SK-N-SH (cell line): ENCODE data around the gene MYLIP. TPM values are rescaled to one million over a fixed set of nuclear protein-coding genes. Genes with fewer than 3 reads are reported as not detected.

ENCODE experiments used
- CTCF ChIA-PET: fragments of 300-600, 350-600 bp; formaldehyde crosslinking; extraction: SDS; loops from one replicate; lab custom pipeline; 2021; lab: Yijun Ruan, JAX
- POLR2A ChIA-PET: fragments of 350-600 bp; sonication (Branson Sonifier 250); formaldehyde crosslinking; extraction: SDS; loops from one replicate; lab custom pipeline; 2020; ENCODE audit warnings: antibody characterized with exemption, inconsistent platforms; lab: Yijun Ruan, JAX
- DNase-seq: peaks from one replicate; pipeline ENCODE4 v3.0.0; 2012
- H2AFZ ChIP-seq: fragments of 200-600 bp; sonication (generic); 2 replicates; pipeline ENCODE4 v1.8.1; 2016; ENCODE audit warnings: antibody characterized with exemption, mild to moderate bottlenecking, low read depth
- H3F3A ChIP-seq: fragments of 200-600 bp; sonication (generic); replicated peaks from 2 replicates; pipeline ENCODE3; 2016; ENCODE audit warnings: antibody characterized with exemption, mild to moderate bottlenecking; ENCODE audit not compliant: insufficient read depth
- H3K27ac ChIP-seq, 2 experiments: fragments of 200-500 bp in 1 of 2; fragments of 200-600 bp in 1 of 2; sonication (Bioruptor generic) in 1 of 2; sonication (generic), shearing (Covaris generic) in 1 of 2; 2 replicates each; pipeline versions ENCODE4 v1.5.1 to v1.6.1; 2014 to 2016; ENCODE audit warnings: low read depth in 2 of 2, inconsistent platforms in 1 of 2, low read length in 1 of 2, mild to moderate bottlenecking in 1 of 2, mixed read lengths in 1 of 2
- H3K27me3 ChIP-seq: fragments of 200-600 bp; sonication (generic), shearing (Covaris generic); 2 replicates; pipeline ENCODE4 v1.6.1; 2016; ENCODE audit warnings: mixed run types; ENCODE audit not compliant: insufficient read depth
- H3K36me3 ChIP-seq, 2 experiments: fragments of 200-500 bp in 1 of 2; fragments of 200-600 bp in 1 of 2; sonication (Bioruptor generic) in 1 of 2; sonication (generic) in 1 of 2; replicated peaks in 1 of 2; 2 replicates each; pipeline versions ENCODE3 to v1.5.1; 2014 to 2016; ENCODE audit warnings: low read length in 1 of 2, mild to moderate bottlenecking in 1 of 2; ENCODE audit not compliant: insufficient read depth in 2 of 2, control insufficient read depth in 1 of 2
- H3K4me1 ChIP-seq, 2 experiments: fragments of 200-500 bp in 1 of 2; fragments of 200-600 bp in 1 of 2; sonication (Bioruptor generic) in 1 of 2; sonication (generic), shearing (Covaris generic) in 1 of 2; 2 replicates each; pipeline versions ENCODE4 v1.5.1 to v1.6.1; 2014 to 2016; ENCODE audit warnings: low read depth in 1 of 2, low read length in 1 of 2, mixed run types in 1 of 2; ENCODE audit not compliant: insufficient read depth in 2 of 2, control insufficient read depth in 1 of 2
- H3K4me2 ChIP-seq: fragments of 200-600 bp; sonication (generic), shearing (Covaris generic); 2 replicates; pipeline ENCODE4 v1.6.1; 2017; ENCODE audit warnings: mixed run types
- H3K4me3 ChIP-seq, 2 experiments: fragments of 200-500 bp in 1 of 2; fragments of 200-600 bp in 1 of 2; sonication (Bioruptor generic) in 1 of 2; sonication (generic), shearing (Covaris generic) in 1 of 2; 2 replicates each; pipeline versions ENCODE4 v1.5.1 to v1.8.1; 2014 to 2016; ENCODE audit warnings: low read depth in 2 of 2, inconsistent platforms in 1 of 2, low read length in 1 of 2, mild to moderate bottlenecking in 1 of 2, mixed read lengths in 1 of 2, moderate library complexity in 1 of 2
- H3K79me2 ChIP-seq: fragments of 200-600 bp; sonication (generic); 2 replicates; pipeline ENCODE4 v1.8.1; 2017; ENCODE audit warnings: mild to moderate bottlenecking; ENCODE audit not compliant: insufficient read depth
- H3K9ac ChIP-seq: fragments of 200-600 bp; sonication (generic); 2 replicates; pipeline ENCODE4 v1.6.1; 2017; ENCODE audit warnings: mixed run types
- H3K9me2 ChIP-seq: fragments of 200-600 bp; sonication (generic); 2 replicates; pipeline ENCODE4 v1.6.1; 2017; ENCODE audit warnings: mixed run types
- H3K9me3 ChIP-seq: fragments of 200-600 bp; sonication (generic); 2 replicates; pipeline ENCODE4 v1.6.1; 2017; ENCODE audit warnings: mixed run types, mild to moderate bottlenecking, moderate library complexity
- H4K20me1 ChIP-seq: fragments of 200-600 bp; sonication (generic); 2 replicates; pipeline ENCODE4 v1.6.1; 2017; ENCODE audit warnings: mild to moderate bottlenecking, mixed run types; ENCODE audit not compliant: insufficient read depth
- CHD2 ChIP-seq: fragments of 150-350 bp; IDR thresholded peaks from 2 replicates; pipeline ENCODE4 v1.6.1; 2018; ENCODE audit warnings: low read length; ENCODE audit not compliant: partially characterized antibody
- EP300 ChIP-seq, 2 experiments: IDR thresholded peaks; 2 replicates each; pipeline versions ENCODE4 v1.4.0 to v1.6.1; 2012; ENCODE audit warnings: borderline replicate concordance in 1 of 2, low read depth in 1 of 2, low read length in 1 of 2
- EZH2phosphoT487 ChIP-seq: fragments of 200-600 bp; sonication (generic); IDR thresholded peaks from 2 replicates; pipeline ENCODE4 v1.6.1; 2017; ENCODE audit warnings: low read depth, mixed run types, mild to moderate bottlenecking, antibody characterized with exemption, moderate library complexity, borderline replicate concordance
- FOSL2 ChIP-seq: IDR thresholded peaks from 2 replicates; pipeline ENCODE4 v1.4.0; 2012; ENCODE audit warnings: low read depth, mild to moderate bottlenecking, moderate library complexity, borderline replicate concordance
- FOXJ3 ChIP-seq: sonication (generic); formaldehyde crosslinking; IDR thresholded peaks from 2 replicates; pipeline ENCODE4 v1.5.1; 2020; ENCODE audit warnings: mild to moderate bottlenecking, missing genetic modification reagents
- FOXM1 ChIP-seq: IDR thresholded peaks from 2 replicates; pipeline ENCODE4 v1.4.0; 2012; ENCODE audit warnings: low read depth, mild to moderate bottlenecking
- GABPA ChIP-seq: IDR thresholded peaks from 2 replicates; pipeline ENCODE4 v1.4.0; 2012; ENCODE audit warnings: low read depth, mild to moderate bottlenecking
- IRF3 ChIP-seq: fragments of 150-350 bp; IDR thresholded peaks from 2 replicates; pipeline ENCODE4 v1.6.1; 2016; ENCODE audit warnings: mild to moderate bottlenecking, low read depth, low read length
- JUND ChIP-seq: IDR thresholded peaks from 2 replicates; pipeline ENCODE4 v1.4.0; 2012
- MEF2A ChIP-seq: IDR thresholded peaks from 2 replicates; pipeline ENCODE4 v1.4.0; 2012; ENCODE audit warnings: low read depth, borderline replicate concordance
- MXI1 ChIP-seq: IDR thresholded peaks from 2 replicates; pipeline ENCODE4 v1.6.1; 2012; ENCODE audit warnings: mild to moderate bottlenecking, low read depth, low read length, improper control_type of control experiment
- NFIC ChIP-seq: IDR thresholded peaks from 2 replicates; pipeline ENCODE4 v1.4.0; 2012; ENCODE audit warnings: borderline replicate concordance
- NRF1 ChIP-seq: IDR thresholded peaks from 2 replicates; pipeline ENCODE4 v1.6.1; 2012; ENCODE audit warnings: low read depth, mild to moderate bottlenecking, low read length
- PBX3 ChIP-seq: IDR thresholded peaks from 2 replicates; pipeline ENCODE4; 2012
- RAD21 ChIP-seq: IDR thresholded peaks from 2 replicates; pipeline ENCODE4 v1.6.1; 2012; ENCODE audit warnings: mild to moderate bottlenecking, low read length
- REST ChIP-seq: IDR thresholded peaks from 2 replicates; pipeline ENCODE4 v1.6.1; 2012; ENCODE audit warnings: mild to moderate bottlenecking, low read depth, low read length, moderate library complexity
- TAF1 ChIP-seq: IDR thresholded peaks from 2 replicates; pipeline ENCODE4 v1.6.1; 2012; ENCODE audit warnings: low read depth, mild to moderate bottlenecking, low read length, moderate library complexity, borderline replicate concordance
- TCF12 ChIP-seq: IDR thresholded peaks from 2 replicates; pipeline ENCODE4 v1.4.0; 2012
- TEAD4 ChIP-seq: IDR thresholded peaks from 2 replicates; pipeline ENCODE4 v1.4.0; 2012; ENCODE audit warnings: mild to moderate bottlenecking, borderline replicate concordance; ENCODE audit not compliant: insufficient read depth
- ZBTB33 ChIP-seq: IDR thresholded peaks from 2 replicates; pipeline ENCODE4 v1.4.0; 2012; ENCODE audit warnings: low read depth, borderline replicate concordance
- WGBS: methylation state at CpG from one replicate; pipeline ENCODE4 v1.1.6; 2017; ENCODE audit warnings: low lambda C conversion rate; 5-methylcytosine and 5-hydroxymethylcytosine counted together
- polyA plus RNA-seq, 3 experiments: library from polyadenylated mRNA; depleted of rRNA; stranded (reverse); fragments of >200 nt; gene quantifications; 2 replicates each; pipeline ENCODE4 v1.2.3, GENCODE V29; 2012

Gene MYLIP
- polyA plus RNA-seq, 1 of the 3 experiments (the other 2 are of a cell fraction): 3.1 TPM

GRCh38 chr6:16079354-16079753 is 49.5 kb upstream of the MYLIP start:
- Histone ChIP-seq H3K9ac (no peak overlapping the region), H3F3A (no peaks in the 10 kb centered on the region), H3K79me2 (no peaks in the 10 kb centered on the region), H3K4me2 (no peak overlapping the region)
- DNase-seq: no peak
- TF ChIP-seq CHD2 (no peak), RAD21 (no peak), EZH2phosphoT487 (no peak), EP300 (IDR thresholded peaks at IDR 0.05; ENCODE audit: borderline replicate concordance in 1 of 2, low read depth in 1 of 2, low read length in 1 of 2) (no peak), TCF12 (no peak), NFIC (no peak), JUND (no peak), FOXM1 (no peak), MXI1 (no peak), FOSL2 (no peak)
- TF ChIP-seq, all 33 proteins: peak for 0
- CTCF ChIA-PET: interaction anchor here (1.0 kb wide), 1 partner anchor 171 kb away, joined by 3 read pairs; no protein-coding TSS in a partner anchor
- no peaks in the 10 kb centered on the region for H4K20me1 ChIP-seq
- H3K27ac ChIP-seq: no peak overlapping the region
- H3K4me1 ChIP-seq: no peaks in the 10 kb centered on the region
- POLR2A ChIA-PET: no interaction called here
- H3K36me3 ChIP-seq: no peaks in the 10 kb centered on the region
- no peak overlapping the region for H3K4me3 ChIP-seq
- WGBS: 31% methylated on average over 1 of the region's 1 CpG
- H3K27me3 ChIP-seq: no peaks in the 10 kb centered on the region; the same call in 1 of the 2 replicates
- H3K9me2 ChIP-seq: no peaks in the 10 kb centered on the region
- H3K9me3 ChIP-seq: no peaks in the 10 kb centered on the region
- H2AFZ ChIP-seq: no peak overlapping the region

- POLR2A ChIA-PET: no interaction called here
- Histone ChIP-seq H3K4me2 (no peak overlapping the region), H3K4me3 (no peak overlapping the region), H3K79me2 (no peaks in the 10 kb centered on the region), H3K27me3 (no peaks in the 10 kb centered on the region; the same call in 1 of the 2 replicates)
- TF ChIP-seq IRF3 (no peak), EP300 (IDR thresholded peaks at IDR 0.05; ENCODE audit: borderline replicate concordance in 1 of 2, low read depth in 1 of 2, low read length in 1 of 2) (no peak), TEAD4 (no peak), TCF12 (no peak), REST (no peak), TAF1 (no peak), MEF2A (no peak), NRF1 (no peak), CHD2 (no peak), GABPA (no peak), RAD21 (no peak), ZBTB33 (no peak), FOXJ3 (CRISPR knock-in tag) (no peak), PBX3 (no peak), EZH2phosphoT487 (no peak)
- TF ChIP-seq, all 33 proteins: peak for 0
- no peak for DNase-seq
- Histone ChIP-seq H3K9ac (no peak overlapping the region), H3F3A (no peaks in the 10 kb centered on the region), H3K36me3 (no peaks in the 10 kb centered on the region), H2AFZ (no peak overlapping the region), H3K9me2 (no peaks in the 10 kb centered on the region), H3K27ac (no peak overlapping the region), H4K20me1 (no peaks in the 10 kb centered on the region), H3K4me1 (no peaks in the 10 kb centered on the region), H3K9me3 (no peaks in the 10 kb centered on the region)
- CTCF ChIA-PET: no interaction called here
- WGBS: 15% methylated on average over 1 of the region's 1 CpG
These were observed 48.7 kb upstream of the MYLIP start for GRCh38 chr6:16080204-16080603.
